ENCODE measurements around the gene ABHD15. TPM values are rescaled to one million over a fixed set of nuclear protein-coding genes. Genes with fewer than 3 reads are reported as not detected.
A peak's percentile ranks its signal among the peaks of the same experiment; 100 is the strongest.

ABHD15 gene
- total RNA-seq, 2 donors from 2014 or later = 9.0 to 9.5 TPM

DNA sequence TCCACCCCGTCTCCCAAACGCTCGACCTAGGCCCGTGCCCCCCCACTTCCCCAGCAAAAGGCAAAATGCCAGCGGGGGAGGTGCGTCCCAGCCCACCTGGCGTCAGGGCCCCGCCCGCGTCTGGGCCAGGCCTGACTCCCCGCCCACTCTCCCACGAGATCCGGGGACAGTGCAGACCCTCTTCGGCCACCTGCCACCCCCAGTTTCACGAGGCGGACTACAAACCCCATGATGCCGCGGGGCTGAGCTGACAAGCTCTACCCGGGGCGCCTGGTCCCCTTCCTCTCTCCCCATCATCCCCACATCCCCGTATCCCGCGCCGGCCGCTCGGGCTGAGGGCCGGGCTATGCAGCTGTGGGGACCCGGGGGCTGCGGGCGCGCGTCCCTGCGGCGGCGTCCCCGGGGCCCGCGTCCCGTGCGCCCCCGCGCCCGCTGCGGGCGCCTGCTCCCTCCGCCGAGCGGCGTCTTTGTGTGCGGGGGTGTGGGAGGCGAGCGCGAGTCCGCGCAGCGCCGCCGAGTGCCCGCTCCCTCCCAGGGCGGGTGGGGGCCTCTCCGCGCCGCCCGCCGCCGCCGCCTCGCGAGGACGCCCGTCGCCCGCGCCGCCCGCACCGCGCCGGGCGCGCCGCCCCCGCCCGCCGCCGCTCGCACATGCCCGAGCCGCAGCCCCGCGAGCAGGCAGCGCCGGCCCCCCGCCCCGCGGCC, 26.2 kb upstream of the ABHD15 start, which contains the start of gene ANKRD13B:
Gene ANKRD13B, plus strand, starts transcription at position 283 of the 702 bp plus-strand sequence. CDS start 490 bp downstream, outside the sequence.
- DNase-seq (ENCODE audit: low spot score) = no peak
- Histone ChIP-seq H3K9me3 (no peaks in the 10 kb centered on the region), H3K4me1 (peaks cover 0 to 69% of the 10 kb centered on the region in 2 donors), H3K27me3 (no peaks in the 10 kb centered on the region), H3K27ac (peak within 1 kb of the TSS; percentile 84 to 89), H3K36me3 (no peaks in the 10 kb centered on the region), H3K4me3 (peak within 1 kb of the TSS; percentile 65 to 73)
- TF ChIP-seq, protein P1, sequence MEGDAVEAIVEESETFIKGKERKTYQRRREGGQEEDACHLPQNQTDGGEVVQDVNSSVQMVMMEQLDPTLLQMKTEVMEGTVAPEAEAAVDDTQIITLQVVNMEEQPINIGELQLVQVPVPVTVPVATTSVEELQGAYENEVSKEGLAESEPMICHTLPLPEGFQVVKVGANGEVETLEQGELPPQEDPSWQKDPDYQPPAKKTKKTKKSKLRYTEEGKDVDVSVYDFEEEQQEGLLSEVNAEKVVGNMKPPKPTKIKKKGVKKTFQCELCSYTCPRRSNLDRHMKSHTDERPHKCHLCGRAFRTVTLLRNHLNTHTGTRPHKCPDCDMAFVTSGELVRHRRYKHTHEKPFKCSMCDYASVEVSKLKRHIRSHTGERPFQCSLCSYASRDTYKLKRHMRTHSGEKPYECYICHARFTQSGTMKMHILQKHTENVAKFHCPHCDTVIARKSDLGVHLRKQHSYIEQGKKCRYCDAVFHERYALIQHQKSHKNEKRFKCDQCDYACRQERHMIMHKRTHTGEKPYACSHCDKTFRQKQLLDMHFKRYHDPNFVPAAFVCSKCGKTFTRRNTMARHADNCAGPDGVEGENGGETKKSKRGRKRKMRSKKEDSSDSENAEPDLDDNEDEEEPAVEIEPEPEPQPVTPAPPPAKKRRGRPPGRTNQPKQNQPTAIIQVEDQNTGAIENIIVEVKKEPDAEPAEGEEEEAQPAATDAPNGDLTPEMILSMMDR (IDR thresholded peaks at IDR 0.05) = no peak

DNA sequence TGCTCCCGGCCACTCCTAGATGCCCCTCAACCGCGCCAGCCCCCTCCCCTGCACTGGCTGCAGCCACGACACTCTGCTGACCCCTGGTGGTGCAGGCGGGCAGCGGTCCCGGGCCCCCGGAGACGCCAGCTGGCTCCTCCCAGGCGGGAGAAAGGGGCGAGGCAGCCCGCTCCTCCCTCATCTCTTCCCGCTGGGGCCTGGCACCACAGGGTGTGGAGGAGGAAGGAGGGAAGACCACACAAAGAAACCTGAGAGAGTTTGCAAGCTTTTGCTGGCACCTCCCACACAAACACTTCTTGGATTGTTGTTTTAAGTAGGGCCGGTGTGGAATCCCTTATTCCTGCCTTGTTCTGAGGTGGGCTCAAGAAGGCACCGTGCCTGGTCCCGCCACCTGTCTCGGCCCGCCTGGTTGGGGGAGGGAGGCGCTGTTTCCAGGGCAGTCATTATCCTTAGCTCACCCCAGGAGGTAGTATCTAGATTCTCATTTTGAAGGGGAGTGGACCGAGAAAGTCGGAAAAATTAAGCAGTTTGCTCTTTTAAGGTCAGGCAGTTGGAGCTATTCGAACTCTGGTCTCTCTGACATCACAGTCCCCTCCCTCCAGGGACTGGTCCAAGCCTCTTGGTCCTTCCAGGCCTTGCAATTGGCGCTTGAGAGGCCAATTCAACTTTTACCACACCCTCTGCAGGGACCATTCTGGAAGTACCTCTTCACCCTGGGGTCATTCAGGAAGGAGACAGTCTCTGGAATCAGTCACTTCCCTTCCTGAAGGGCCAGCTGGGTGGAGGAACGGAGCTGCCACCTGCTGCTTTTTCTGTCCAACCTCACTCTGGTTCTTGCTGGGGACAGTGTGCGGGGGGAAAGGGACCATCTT, 25.1 kb upstream of the ABHD15 start:
- TF ChIP-seq, protein P1 (IDR thresholded peaks at IDR 0.05) = peak; percentile 95 to 98
- Histone ChIP-seq H3K27me3 (no peaks in the 10 kb centered on the region), H3K4me3 (peak overlapping the region; percentile 2 to 34), H3K9me3 (no peaks in the 10 kb centered on the region), H3K27ac (peak overlapping the region; percentile 84 to 89), H3K4me1 (peaks cover 0 to 77% of the 10 kb centered on the region in 2 donors), H3K36me3 (no peaks in the 10 kb centered on the region)
- DNase-seq (ENCODE audit: low spot score) = no peak

DNA sequence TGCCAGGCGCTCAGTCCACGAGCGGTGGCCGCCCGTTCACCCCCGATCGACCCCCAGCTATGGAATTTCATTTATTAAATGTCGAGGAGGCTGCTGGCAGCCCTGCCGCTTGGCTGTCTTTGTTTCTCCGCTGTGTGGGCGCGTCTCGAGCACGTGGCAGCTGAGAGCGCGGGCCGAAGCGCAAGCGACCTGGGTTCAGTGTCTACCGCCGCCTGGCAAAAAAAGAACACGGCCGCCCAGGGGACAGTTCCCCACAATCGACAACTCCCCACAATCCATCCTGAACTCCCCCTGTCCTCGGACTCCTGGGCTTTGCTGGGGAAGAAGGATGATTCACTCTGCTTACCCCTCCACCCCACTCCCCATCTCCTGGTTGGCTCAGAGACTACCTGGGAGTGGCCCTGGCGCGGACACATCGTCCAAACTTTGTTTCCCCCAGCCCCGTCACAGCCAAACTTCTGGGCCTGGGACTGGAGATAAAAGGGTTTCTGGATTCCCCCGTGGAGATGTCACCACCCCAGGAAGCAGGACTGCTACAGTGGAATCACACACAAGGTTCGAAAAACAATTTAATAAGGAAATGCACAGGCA, 24.4 kb upstream of the ABHD15 start:
- H3K4me3 ChIP-seq = peak overlapping the region; percentile 2 to 34
- TF ChIP-seq, protein P1 (IDR thresholded peaks at IDR 0.05) = no peak
- peaks cover 0 to 77% of the 10 kb centered on the region in 2 donors for H3K4me1 ChIP-seq

DNA sequence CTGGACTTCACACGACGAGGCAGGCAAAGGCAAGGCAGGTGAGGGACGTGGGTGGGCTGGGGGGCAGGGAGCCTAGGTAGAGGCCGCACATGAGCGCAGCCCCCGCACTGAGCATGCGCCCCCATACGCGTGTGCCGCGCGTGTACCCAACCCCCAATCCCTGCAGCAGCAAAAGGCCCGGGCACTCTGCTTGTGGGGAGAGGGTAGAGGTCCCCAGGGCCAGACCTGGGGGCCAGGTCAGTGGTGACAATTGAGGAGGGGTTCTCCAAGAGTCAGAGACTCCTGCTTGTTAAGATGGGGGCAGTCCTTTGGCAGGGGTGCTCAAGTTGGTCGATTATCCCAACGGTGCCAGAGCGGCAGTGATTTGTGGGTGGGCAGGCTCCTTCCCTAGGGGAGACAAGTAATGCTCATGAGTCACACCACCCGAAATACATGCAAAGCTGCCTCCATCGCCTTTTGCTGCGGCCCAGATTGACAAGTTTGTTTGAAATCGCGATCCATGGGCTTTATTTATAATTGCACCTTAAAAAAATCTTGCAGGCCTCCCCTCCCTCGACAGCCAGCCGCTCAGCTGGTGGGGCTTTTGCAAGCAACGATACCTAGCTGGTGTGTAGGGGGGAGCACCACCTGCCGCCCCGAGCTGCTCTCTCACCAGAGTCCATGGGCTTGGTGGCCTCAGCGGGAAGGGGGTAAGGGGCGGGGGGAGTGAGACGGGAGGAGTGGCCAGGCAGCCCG, 23.7 kb upstream of the ABHD15 start:
- peak overlapping the region; percentile 42 to 54 for H3K4me3 ChIP-seq
- H3K4me1 ChIP-seq = peaks cover 0 to 79% of the 10 kb centered on the region in 2 donors
- H3K27me3 ChIP-seq = no peaks in the 10 kb centered on the region
- H3K36me3 ChIP-seq = no peaks in the 10 kb centered on the region
- TF ChIP-seq, protein P1 (IDR thresholded peaks at IDR 0.05) = no peak
- DNase-seq (ENCODE audit: low spot score) = no peak
- H3K27ac ChIP-seq = peak overlapping the region; percentile 84 to 89
- no peaks in the 10 kb centered on the region for H3K9me3 ChIP-seq

More for the DNA sequence above, 24.4 kb upstream of the ABHD15 start:
- DNase-seq (ENCODE audit: low spot score) = no peak
- no peaks in the 10 kb centered on the region for H3K9me3 ChIP-seq
- no peaks in the 10 kb centered on the region for H3K36me3 ChIP-seq
- peak overlapping the region; percentile 84 to 89 for H3K27ac ChIP-seq
- H3K27me3 ChIP-seq = no peaks in the 10 kb centered on the region
